Glutamatergic neuron (in vitro differentiated cells): ENCODE results near the gene NEO1. TPM values are rescaled to one million over a fixed set of nuclear protein-coding genes. Genes with fewer than 3 reads are reported as not detected.

ENCODE experiments used
- DNase-seq: peaks from one replicate; pipeline ENCODE4 v3.0.0; 2022
- H3K27ac Mint-ChIP-seq: one replicate; pipeline ENCODE4 v1.8.0; 2020; ENCODE audit warnings: mild to moderate bottlenecking, mixed read lengths, inconsistent platforms; ENCODE audit not compliant: unreplicated experiment
- H3K27me3 Mint-ChIP-seq: one replicate; pipeline ENCODE4 v1.8.0; 2020; ENCODE audit warnings: mild to moderate bottlenecking, moderate library complexity, mixed read lengths, inconsistent platforms; ENCODE audit not compliant: unreplicated experiment
- H3K36me3 Mint-ChIP-seq: one replicate; pipeline ENCODE4 v1.8.0; 2020; ENCODE audit warnings: mild to moderate bottlenecking, mixed read lengths, inconsistent platforms; ENCODE audit not compliant: unreplicated experiment
- H3K4me1 Mint-ChIP-seq: one replicate; pipeline ENCODE4 v1.8.0; 2020; ENCODE audit warnings: mild to moderate bottlenecking, low read depth, mixed read lengths, inconsistent platforms; ENCODE audit not compliant: unreplicated experiment
- H3K4me3 Mint-ChIP-seq: one replicate; pipeline ENCODE4 v1.8.0; 2020; ENCODE audit warnings: mild to moderate bottlenecking, mixed read lengths, inconsistent platforms; ENCODE audit not compliant: unreplicated experiment
- H3K9me3 Mint-ChIP-seq: one replicate; pipeline ENCODE4 v1.8.0; 2020; ENCODE audit warnings: mild to moderate bottlenecking, moderate library complexity, mixed read lengths, inconsistent platforms; ENCODE audit not compliant: unreplicated experiment
- total RNA-seq: library from RNA; stranded (reverse); fragmentation: NEBNext Ultra II Directional; extraction: Animal tissue kit (Norgen Biotek cat#: 25700); gene quantifications from one replicate; pipeline ENCODE4 v1.2.1, GENCODE V29; 2021; ENCODE audit not compliant: unreplicated experiment
- TF ChIP-seq, protein P1 (sequence below): fragments of 200-600 bp; sonication (generic); IDR thresholded peaks from one replicate; pipeline ENCODE4 v1.5.0; 2021; ENCODE audit not compliant: partially characterized antibody, unreplicated experiment

Gene NEO1
- total RNA-seq, 1 donor from 2014 or later, result 157 TPM

GRCh38 chr15:73030122-73030679, 22.1 kb upstream of the NEO1 start:
- Mint-ChIP-seq H3K27me3 (peaks cover 2% of the 10 kb centered on the region), H3K4me1 (peaks cover 25% of the 10 kb centered on the region), H3K27ac (no peak overlapping the region), H3K36me3 (no peaks in the 10 kb centered on the region), H3K9me3 (no peaks in the 10 kb centered on the region), H3K4me3 (no peak overlapping the region)
- DNase-seq, result no peak
- TF ChIP-seq, protein P1, sequence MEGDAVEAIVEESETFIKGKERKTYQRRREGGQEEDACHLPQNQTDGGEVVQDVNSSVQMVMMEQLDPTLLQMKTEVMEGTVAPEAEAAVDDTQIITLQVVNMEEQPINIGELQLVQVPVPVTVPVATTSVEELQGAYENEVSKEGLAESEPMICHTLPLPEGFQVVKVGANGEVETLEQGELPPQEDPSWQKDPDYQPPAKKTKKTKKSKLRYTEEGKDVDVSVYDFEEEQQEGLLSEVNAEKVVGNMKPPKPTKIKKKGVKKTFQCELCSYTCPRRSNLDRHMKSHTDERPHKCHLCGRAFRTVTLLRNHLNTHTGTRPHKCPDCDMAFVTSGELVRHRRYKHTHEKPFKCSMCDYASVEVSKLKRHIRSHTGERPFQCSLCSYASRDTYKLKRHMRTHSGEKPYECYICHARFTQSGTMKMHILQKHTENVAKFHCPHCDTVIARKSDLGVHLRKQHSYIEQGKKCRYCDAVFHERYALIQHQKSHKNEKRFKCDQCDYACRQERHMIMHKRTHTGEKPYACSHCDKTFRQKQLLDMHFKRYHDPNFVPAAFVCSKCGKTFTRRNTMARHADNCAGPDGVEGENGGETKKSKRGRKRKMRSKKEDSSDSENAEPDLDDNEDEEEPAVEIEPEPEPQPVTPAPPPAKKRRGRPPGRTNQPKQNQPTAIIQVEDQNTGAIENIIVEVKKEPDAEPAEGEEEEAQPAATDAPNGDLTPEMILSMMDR, result no peak

DNA sequence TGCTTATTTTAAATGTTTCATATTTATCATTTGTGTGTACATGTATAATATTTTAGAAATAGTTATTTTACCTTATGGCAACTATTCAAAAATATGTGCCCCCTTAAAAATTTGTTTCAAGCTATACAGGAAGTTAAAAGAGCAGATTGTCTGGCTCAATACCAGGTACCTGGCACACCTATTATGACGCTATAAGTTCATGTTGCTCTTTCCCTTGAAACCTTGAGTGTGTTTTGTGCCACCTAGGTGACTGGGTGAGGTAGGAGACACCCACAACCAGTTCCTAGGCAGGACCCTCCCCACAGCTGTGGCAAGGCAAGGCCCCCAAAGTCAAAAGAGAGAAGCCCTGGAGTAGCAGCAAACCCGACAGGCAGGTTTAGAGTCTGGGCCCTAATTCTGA, 20.6 kb upstream of the NEO1 start:
- TF ChIP-seq, protein P1, result no peak
- peaks cover 2% of the 10 kb centered on the region for H3K27me3 Mint-ChIP-seq
- no peaks in the 10 kb centered on the region for H3K9me3 Mint-ChIP-seq
- H3K4me1 Mint-ChIP-seq, result peaks cover 28% of the 10 kb centered on the region
- no peak overlapping the region for H3K4me3 Mint-ChIP-seq
- no peaks in the 10 kb centered on the region for H3K36me3 Mint-ChIP-seq
- H3K27ac Mint-ChIP-seq, result no peak overlapping the region
- no peak for DNase-seq

DNA sequence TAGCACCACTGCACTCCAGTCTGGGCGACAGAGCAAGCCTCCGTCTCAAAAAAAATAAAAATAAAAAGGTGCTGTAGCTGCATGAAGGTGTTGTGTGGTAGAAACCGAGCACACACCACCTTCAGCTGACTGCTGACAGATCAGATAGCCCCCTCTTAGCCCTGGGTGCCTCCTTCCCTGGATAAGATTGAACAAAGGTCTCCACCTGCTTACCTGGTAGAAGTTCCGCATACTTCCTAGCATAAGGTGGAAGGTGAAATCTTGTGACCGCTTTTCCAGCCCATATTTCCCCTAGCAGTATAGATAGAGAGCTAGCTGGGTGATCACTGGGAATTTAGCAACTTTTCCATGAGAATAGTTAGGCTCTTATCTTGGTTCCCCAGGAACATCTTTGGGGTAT, 18.7 kb upstream of the NEO1 start:
- Mint-ChIP-seq H3K4me3 (no peak overlapping the region), H3K9me3 (no peaks in the 10 kb centered on the region), H3K27me3 (no peaks in the 10 kb centered on the region), H3K27ac (peak overlapping the region; percentile 77), H3K36me3 (no peaks in the 10 kb centered on the region), H3K4me1 (peaks cover 28% of the 10 kb centered on the region)
- no peak for DNase-seq
- TF ChIP-seq, protein P1, result no peak

- H3K36me3 Mint-ChIP-seq, result no peaks in the 10 kb centered on the region
- DNase-seq, result no peak
- TF ChIP-seq, protein P1, result no peak
- H3K4me1 Mint-ChIP-seq, result peaks cover 33% of the 10 kb centered on the region
- no peaks in the 10 kb centered on the region for H3K9me3 Mint-ChIP-seq
- peak overlapping the region; percentile 77 for H3K27ac Mint-ChIP-seq
- peak overlapping the region; percentile 71 for H3K4me3 Mint-ChIP-seq
- no peaks in the 10 kb centered on the region for H3K27me3 Mint-ChIP-seq
These were observed 18.0 kb upstream of the NEO1 start for GRCh38 chr15:73034221-73034620.

GRCh38 chr15:73035221-73035620, 17.0 kb upstream of the NEO1 start:
- no peak for DNase-seq
- peaks cover 33% of the 10 kb centered on the region for H3K4me1 Mint-ChIP-seq
- peak overlapping the region; percentile 1 for H3K27ac Mint-ChIP-seq
- H3K36me3 Mint-ChIP-seq, result no peaks in the 10 kb centered on the region
- no peaks in the 10 kb centered on the region for H3K9me3 Mint-ChIP-seq
- TF ChIP-seq, protein P1, result no peak
- H3K4me3 Mint-ChIP-seq, result peak overlapping the region; percentile 5
- no peaks in the 10 kb centered on the region for H3K27me3 Mint-ChIP-seq
